Mammary epithelial cell (primary cell): Measurements from ENCODE around the gene TCIRG1.

Experiments
- EZH2 ChIP-seq: IDR thresholded peaks from 2 replicates; pipeline ENCODE4 v1.6.1; 2012; ENCODE audit warnings: low read length, inconsistent platforms, borderline replicate concordance
- TF ChIP-seq, protein P1 (sequence below), 2 donors: IDR thresholded peaks in 1 of 2; conservative IDR thresholded peaks in 1 of 2; 2 replicates each; pipeline ENCODE4 v1.5.1; 2011 to 2012; ENCODE audit warnings: inconsistent platforms in 2 of 2, low read length in 2 of 2, mild to moderate bottlenecking in 2 of 2, control low read depth in 1 of 2, low read depth in 1 of 2; ENCODE audit not compliant: insufficient read depth in 1 of 2; ENCODE audit errors: extremely low read depth in 1 of 2

DNA sequence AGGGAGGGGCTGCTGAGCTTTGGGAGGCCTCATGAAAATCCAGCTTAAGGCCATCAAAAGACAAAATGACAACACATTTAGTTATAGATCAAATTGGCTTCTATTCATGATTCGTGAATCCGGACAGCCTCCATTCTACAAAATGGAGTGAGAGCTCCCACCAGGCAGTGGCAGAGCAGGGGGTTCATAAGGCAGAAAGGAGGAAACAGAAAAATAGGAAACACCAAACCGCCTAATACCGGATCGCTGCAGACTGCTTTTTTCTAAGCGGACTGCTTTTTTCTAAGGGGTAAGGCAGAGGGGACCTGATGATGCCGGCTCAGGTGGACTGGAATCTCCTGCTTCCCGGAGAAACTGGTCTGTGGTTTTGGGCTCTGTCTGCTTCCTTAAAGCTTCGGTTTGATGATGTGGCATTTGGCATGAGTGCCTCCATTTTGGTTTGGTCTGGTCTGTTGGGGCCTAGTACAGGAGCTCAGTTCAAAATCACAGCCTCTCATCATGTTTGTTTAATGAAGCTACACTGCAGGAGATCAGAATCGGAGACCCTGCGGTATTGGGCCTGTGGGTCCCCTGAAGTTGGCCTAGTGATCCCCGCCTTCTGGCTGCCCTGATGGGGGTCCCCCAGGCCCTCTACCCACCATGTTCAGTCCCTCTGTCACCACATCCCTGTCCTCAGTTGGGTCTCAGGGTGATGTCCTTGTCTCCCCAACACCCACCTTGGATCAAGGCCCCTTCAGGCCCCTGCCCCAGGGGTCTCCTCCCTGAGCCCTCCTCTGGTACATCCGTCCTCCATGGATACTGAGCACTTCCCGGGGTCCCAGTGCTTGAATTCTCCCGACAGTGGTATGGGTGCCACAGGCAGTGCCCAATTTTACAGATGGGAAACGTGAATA lies 27.5 kb upstream of the TCIRG1 start:
- TF ChIP-seq, protein P1, sequence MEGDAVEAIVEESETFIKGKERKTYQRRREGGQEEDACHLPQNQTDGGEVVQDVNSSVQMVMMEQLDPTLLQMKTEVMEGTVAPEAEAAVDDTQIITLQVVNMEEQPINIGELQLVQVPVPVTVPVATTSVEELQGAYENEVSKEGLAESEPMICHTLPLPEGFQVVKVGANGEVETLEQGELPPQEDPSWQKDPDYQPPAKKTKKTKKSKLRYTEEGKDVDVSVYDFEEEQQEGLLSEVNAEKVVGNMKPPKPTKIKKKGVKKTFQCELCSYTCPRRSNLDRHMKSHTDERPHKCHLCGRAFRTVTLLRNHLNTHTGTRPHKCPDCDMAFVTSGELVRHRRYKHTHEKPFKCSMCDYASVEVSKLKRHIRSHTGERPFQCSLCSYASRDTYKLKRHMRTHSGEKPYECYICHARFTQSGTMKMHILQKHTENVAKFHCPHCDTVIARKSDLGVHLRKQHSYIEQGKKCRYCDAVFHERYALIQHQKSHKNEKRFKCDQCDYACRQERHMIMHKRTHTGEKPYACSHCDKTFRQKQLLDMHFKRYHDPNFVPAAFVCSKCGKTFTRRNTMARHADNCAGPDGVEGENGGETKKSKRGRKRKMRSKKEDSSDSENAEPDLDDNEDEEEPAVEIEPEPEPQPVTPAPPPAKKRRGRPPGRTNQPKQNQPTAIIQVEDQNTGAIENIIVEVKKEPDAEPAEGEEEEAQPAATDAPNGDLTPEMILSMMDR (conservative IDR thresholded peaks at IDR 0.05 in 1 of 2, IDR thresholded peaks at IDR 0.05 in 1 of 2; ENCODE audit: extremely low read depth in 1 of 2, insufficient read depth in 1 of 2, low read depth in 1 of 2, low read length in 2 of 2): no peak
- no peak for TF ChIP-seq EZH2
